Trophoblast cell (in vitro differentiated cells and primary cell): Measurements from ENCODE around the gene WDR7.

Experiments used
- DNase-seq, 2 donors: peaks; one replicate each; pipeline ENCODE4 v3.0.0-alpha.2; 2016
- H2AFZ ChIP-seq: 2 replicates; pipeline ENCODE4 v1.6.1; 2013; ENCODE audit warnings: low read length, moderate library complexity, mild to moderate bottlenecking; ENCODE audit not compliant: insufficient read depth, poor library complexity
- H2AK5ac ChIP-seq: 2 replicates; pipeline ENCODE4 v1.6.1; 2013; ENCODE audit warnings: mild to moderate bottlenecking, low read length
- H2BK120ac ChIP-seq: 2 replicates; pipeline ENCODE4 v1.6.1; 2013; ENCODE audit warnings: low read length, mild to moderate bottlenecking, moderate library complexity; ENCODE audit not compliant: insufficient read depth, poor library complexity
- H2BK12ac ChIP-seq: 2 replicates; pipeline ENCODE4 v1.6.1; 2013; ENCODE audit warnings: mild to moderate bottlenecking, low read length, moderate library complexity
- H2BK5ac ChIP-seq: 2 replicates; pipeline ENCODE4 v1.6.1; 2013; ENCODE audit warnings: low read length, low read depth, moderate library complexity, mild to moderate bottlenecking; ENCODE audit not compliant: poor library complexity
- H3K14ac ChIP-seq: 2 replicates; pipeline ENCODE4 v1.6.1; 2013; ENCODE audit warnings: mild to moderate bottlenecking, low read length
- H3K18ac ChIP-seq: 2 replicates; pipeline ENCODE4 v1.6.1; 2013; ENCODE audit warnings: mild to moderate bottlenecking, low read length
- H3K23ac ChIP-seq: 2 replicates; pipeline ENCODE4 v1.6.1; 2013; ENCODE audit warnings: low read length
- H3K27ac ChIP-seq: 2 replicates; pipeline ENCODE4 v1.5.1; 2013; ENCODE audit warnings: low read depth, mild to moderate bottlenecking, inconsistent platforms, low read length, moderate library complexity
- H3K27me3 ChIP-seq: 2 replicates; pipeline ENCODE4 v1.6.1; 2013; ENCODE audit warnings: inconsistent platforms, mild to moderate bottlenecking, low read length, moderate library complexity; ENCODE audit not compliant: insufficient read depth
- H3K36me3 ChIP-seq, 2 experiments: 1 replicate in 1 of 2; 2 replicates in 1 of 2; pipeline ENCODE4 v1.6.1; 2013; ENCODE audit warnings: low read length in 2 of 2, mild to moderate bottlenecking in 2 of 2, moderate library complexity in 1 of 2; ENCODE audit not compliant: insufficient read depth in 2 of 2, control insufficient read depth in 1 of 2
- H3K4ac ChIP-seq: 2 replicates; pipeline ENCODE4 v1.6.1; 2013; ENCODE audit warnings: low read depth, mild to moderate bottlenecking, low read length, moderate library complexity
- H3K4me1 ChIP-seq, 2 experiments: 1 replicate in 1 of 2; 2 replicates in 1 of 2; pipeline ENCODE4 v1.6.1; 2013; ENCODE audit warnings: low read length in 2 of 2, mild to moderate bottlenecking in 2 of 2, moderate library complexity in 1 of 2; ENCODE audit not compliant: insufficient read depth in 2 of 2, control insufficient read depth in 1 of 2
- H3K4me2 ChIP-seq: 2 replicates; pipeline ENCODE4 v1.6.1; 2013; ENCODE audit warnings: inconsistent platforms, mild to moderate bottlenecking, low read length, moderate library complexity
- H3K4me3 ChIP-seq: 2 replicates; pipeline ENCODE4 v1.5.1; 2013; ENCODE audit warnings: mild to moderate bottlenecking, low read depth, low read length, inconsistent platforms
- H3K79me1 ChIP-seq: one replicate; pipeline ENCODE4 v1.6.1; 2013; ENCODE audit warnings: low read length
- H3K79me2 ChIP-seq: 2 replicates; pipeline ENCODE4 v1.6.1; 2013; ENCODE audit warnings: low read length, mild to moderate bottlenecking; ENCODE audit not compliant: control insufficient read depth, insufficient read depth, poor library complexity
- H3K9ac ChIP-seq: 2 replicates; pipeline ENCODE4 v1.6.1; 2013; ENCODE audit warnings: mild to moderate bottlenecking, low read length
- H3K9me3 ChIP-seq: 2 replicates; pipeline ENCODE4 v1.6.1; 2013; ENCODE audit warnings: low read depth, mild to moderate bottlenecking, control low read depth, inconsistent platforms, low read length; ENCODE audit not compliant: insufficient read depth
- H4K12ac ChIP-seq: 2 replicates; pipeline ENCODE4 v1.6.1; 2013; ENCODE audit warnings: low read depth, mild to moderate bottlenecking, low read length, moderate library complexity
- H4K8ac ChIP-seq: 2 replicates; pipeline ENCODE4 v1.6.1; 2013; ENCODE audit warnings: low read depth, mild to moderate bottlenecking, low read length, moderate library complexity
- H4K91ac ChIP-seq: one replicate; pipeline ENCODE4 v1.6.1; 2013; ENCODE audit warnings: low read depth, mild to moderate bottlenecking, low read length, moderate library complexity
- WGBS: extraction: QIAGEN DNeasy Blood & Tissue Kit; methylation state at CpG from one replicate; pipeline ENCODE4 v1.1.7; 2013; ENCODE audit warnings: missing lambda C conversion rate; ENCODE audit not compliant: insufficient read length, insufficient coverage; ENCODE audit errors: extremely low coverage; 5-methylcytosine and 5-hydroxymethylcytosine counted together

WDR7 gene

DNA sequence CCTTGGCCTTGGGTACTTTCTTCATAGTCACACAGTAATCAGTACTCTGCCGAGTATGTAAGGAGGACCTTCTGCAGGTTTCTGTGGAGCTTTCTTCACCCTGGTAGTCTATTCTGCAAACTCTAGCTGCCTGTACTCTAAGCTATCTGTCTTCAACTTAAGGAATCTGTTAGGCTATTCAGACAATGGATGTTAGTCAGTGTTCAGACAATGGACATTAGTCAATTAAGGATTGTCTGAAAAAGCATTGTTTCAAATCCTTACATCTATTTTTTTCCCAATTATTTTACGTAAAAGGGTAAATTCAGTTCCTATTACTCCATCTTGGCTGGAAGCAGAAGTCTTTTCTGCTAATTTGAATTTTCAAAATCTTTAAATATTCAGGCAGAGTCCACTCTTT lies 75.7 kb downstream of the WDR7 start:
- Histone ChIP-seq H3K14ac (no peak overlapping the region), H4K12ac (no peak overlapping the region), H3K4me3 (no peak overlapping the region), H3K27me3 (no peaks in the 10 kb centered on the region), H2BK5ac (no peak overlapping the region), H3K4me2 (no peak overlapping the region), H3K9ac (no peak overlapping the region), H2AFZ (no peak overlapping the region), H3K4ac (no peak overlapping the region), H3K23ac (no peak overlapping the region), H2BK120ac (no peak overlapping the region), H2BK12ac (no peak overlapping the region), H3K27ac (no peak overlapping the region), H3K79me2 (no peaks in the 10 kb centered on the region), H3K36me3 (no peaks in the 10 kb centered on the region), H4K8ac (no peak overlapping the region), H4K91ac (no peak overlapping the region), H3K4me1 (no peaks in the 10 kb centered on the region), H3K9me3 (no peaks in the 10 kb centered on the region), H3K79me1 (no peaks in the 10 kb centered on the region), H3K18ac (no peak overlapping the region), H2AK5ac (no peak overlapping the region)
- WGBS = no CpG with 5 or more reads among the region's 2 CpGs
- no peak for DNase-seq

GRCh38 chr18:56727399-56727798 lies 76.2 kb downstream of the WDR7 start:
- Histone ChIP-seq H2BK5ac (no peak overlapping the region), H2AK5ac (no peak overlapping the region), H3K9ac (no peak overlapping the region), H3K27ac (no peak overlapping the region), H3K79me1 (no peaks in the 10 kb centered on the region), H4K91ac (no peak overlapping the region), H2AFZ (no peak overlapping the region), H3K4me2 (no peak overlapping the region), H3K4me3 (no peak overlapping the region), H3K4ac (no peak overlapping the region), H3K14ac (no peak overlapping the region), H3K4me1 (no peaks in the 10 kb centered on the region), H3K18ac (no peak overlapping the region), H3K79me2 (no peaks in the 10 kb centered on the region), H2BK120ac (no peak overlapping the region), H2BK12ac (no peak overlapping the region), H4K8ac (no peak overlapping the region), H4K12ac (no peak overlapping the region), H3K23ac (no peak overlapping the region), H3K36me3 (no peaks in the 10 kb centered on the region), H3K9me3 (no peaks in the 10 kb centered on the region), H3K27me3 (no peaks in the 10 kb centered on the region)
- no peak for DNase-seq
- no CpG with 5 or more reads among the region's 5 CpGs for WGBS

DNA sequence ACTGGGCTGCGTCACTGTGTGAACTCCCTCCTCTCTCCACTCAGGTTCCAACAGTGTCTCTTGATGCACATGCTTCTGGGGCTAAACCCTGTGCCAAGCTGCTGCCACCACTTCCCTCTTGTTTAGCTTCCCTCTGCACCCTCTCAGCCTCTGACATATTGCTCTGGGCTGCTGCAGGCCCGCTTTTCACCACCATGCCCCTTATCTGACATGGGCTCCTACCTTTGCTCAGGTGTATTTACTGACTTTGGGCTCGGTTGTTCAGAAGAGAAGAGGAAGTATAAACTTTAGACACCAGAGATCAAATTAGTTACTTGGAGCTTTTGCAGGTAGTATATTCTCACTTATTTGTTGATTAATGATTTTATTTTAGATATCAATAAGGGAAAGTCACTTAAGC lies 77.6 kb downstream of the WDR7 start:
- no peak overlapping the region for H3K18ac ChIP-seq

GRCh38 chr18:56738184-56738583 lies 87.0 kb downstream of the WDR7 start:
- no peak overlapping the region for H2AFZ ChIP-seq
- no peak overlapping the region for H3K23ac ChIP-seq
- H3K18ac ChIP-seq = no peak overlapping the region
- H3K27me3 ChIP-seq = no peaks in the 10 kb centered on the region
- H2BK120ac ChIP-seq = no peak overlapping the region
- H3K36me3 ChIP-seq = no peaks in the 10 kb centered on the region
- H3K4me2 ChIP-seq = no peak overlapping the region
- H3K9ac ChIP-seq = no peak overlapping the region
- H3K4me3 ChIP-seq = no peak overlapping the region
- H2BK12ac ChIP-seq = no peak overlapping the region
- no peaks in the 10 kb centered on the region for H3K79me2 ChIP-seq
- H4K12ac ChIP-seq = no peak overlapping the region
- no peaks in the 10 kb centered on the region for H3K4me1 ChIP-seq
- no peak overlapping the region for H3K14ac ChIP-seq
- H3K27ac ChIP-seq = no peak overlapping the region
- no peak overlapping the region for H4K8ac ChIP-seq
- no peak overlapping the region for H2BK5ac ChIP-seq
- no peaks in the 10 kb centered on the region for H3K79me1 ChIP-seq
- H3K4ac ChIP-seq = no peak overlapping the region
- no peak for DNase-seq
- H2AK5ac ChIP-seq = no peak overlapping the region
- WGBS = no CpG with 5 or more reads among the region's 5 CpGs
- H4K91ac ChIP-seq = no peak overlapping the region
- no peaks in the 10 kb centered on the region for H3K9me3 ChIP-seq

More for the DNA sequence above, 77.6 kb downstream of the WDR7 start:
- no peak overlapping the region for H2BK5ac ChIP-seq
- DNase-seq = no peak
- H4K8ac ChIP-seq = no peak overlapping the region
- no peak overlapping the region for H3K4ac ChIP-seq
- no peaks in the 10 kb centered on the region for H3K36me3 ChIP-seq
- H3K4me2 ChIP-seq = no peak overlapping the region
- no peaks in the 10 kb centered on the region for H3K4me1 ChIP-seq
- no peaks in the 10 kb centered on the region for H3K79me1 ChIP-seq
- H3K27me3 ChIP-seq = no peaks in the 10 kb centered on the region
- no CpG with 5 or more reads among the region's 3 CpGs for WGBS
- no peaks in the 10 kb centered on the region for H3K9me3 ChIP-seq
- no peak overlapping the region for H3K23ac ChIP-seq
- no peak overlapping the region for H4K12ac ChIP-seq
- no peak overlapping the region for H2AK5ac ChIP-seq
- H3K27ac ChIP-seq = no peak overlapping the region
- H3K4me3 ChIP-seq = no peak overlapping the region
- no peak overlapping the region for H2BK120ac ChIP-seq
- H3K79me2 ChIP-seq = no peaks in the 10 kb centered on the region
- H2AFZ ChIP-seq = no peak overlapping the region
- no peak overlapping the region for H2BK12ac ChIP-seq
- H3K14ac ChIP-seq = no peak overlapping the region
- no peak overlapping the region for H3K9ac ChIP-seq
- no peak overlapping the region for H4K91ac ChIP-seq
